GM12875 (cell line): ENCODE results near the gene SPP1.

Experiments used
- H3K4me3 ChIP-seq: one replicate; pipeline ENCODE4 v1.5.1; 2011; ENCODE audit warnings: low read depth, low read length, control low read depth
- TF ChIP-seq, protein P1 (sequence below): IDR thresholded peaks from 2 replicates; pipeline ENCODE4 v1.5.1; 2011; ENCODE audit warnings: low read depth, mild to moderate bottlenecking, control low read depth, inconsistent platforms, low read length, moderate library complexity, borderline replicate concordance; ENCODE audit not compliant: insufficient read depth

SPP1 gene

DNA sequence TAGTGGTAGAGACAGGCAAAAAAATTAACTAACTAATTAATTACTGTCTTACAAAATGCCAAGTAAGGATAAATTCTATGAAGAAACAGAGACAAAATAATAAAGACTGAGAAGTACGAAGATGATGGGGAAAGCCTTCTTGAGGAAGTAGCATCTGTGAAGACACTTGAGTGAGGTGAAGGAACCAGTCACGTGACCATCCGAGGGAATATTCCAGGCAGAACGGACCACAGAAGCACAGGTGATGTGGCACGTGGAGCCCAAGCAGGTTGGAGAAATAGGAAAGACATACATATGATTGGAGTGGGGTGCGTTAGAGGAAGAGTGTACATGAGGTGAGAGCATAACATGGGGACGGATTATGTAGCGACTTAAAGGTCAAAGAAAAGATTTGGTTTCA, 30.5 kb upstream of the SPP1 start:
- H3K4me3 ChIP-seq: no peak overlapping the region
- TF ChIP-seq, protein P1, sequence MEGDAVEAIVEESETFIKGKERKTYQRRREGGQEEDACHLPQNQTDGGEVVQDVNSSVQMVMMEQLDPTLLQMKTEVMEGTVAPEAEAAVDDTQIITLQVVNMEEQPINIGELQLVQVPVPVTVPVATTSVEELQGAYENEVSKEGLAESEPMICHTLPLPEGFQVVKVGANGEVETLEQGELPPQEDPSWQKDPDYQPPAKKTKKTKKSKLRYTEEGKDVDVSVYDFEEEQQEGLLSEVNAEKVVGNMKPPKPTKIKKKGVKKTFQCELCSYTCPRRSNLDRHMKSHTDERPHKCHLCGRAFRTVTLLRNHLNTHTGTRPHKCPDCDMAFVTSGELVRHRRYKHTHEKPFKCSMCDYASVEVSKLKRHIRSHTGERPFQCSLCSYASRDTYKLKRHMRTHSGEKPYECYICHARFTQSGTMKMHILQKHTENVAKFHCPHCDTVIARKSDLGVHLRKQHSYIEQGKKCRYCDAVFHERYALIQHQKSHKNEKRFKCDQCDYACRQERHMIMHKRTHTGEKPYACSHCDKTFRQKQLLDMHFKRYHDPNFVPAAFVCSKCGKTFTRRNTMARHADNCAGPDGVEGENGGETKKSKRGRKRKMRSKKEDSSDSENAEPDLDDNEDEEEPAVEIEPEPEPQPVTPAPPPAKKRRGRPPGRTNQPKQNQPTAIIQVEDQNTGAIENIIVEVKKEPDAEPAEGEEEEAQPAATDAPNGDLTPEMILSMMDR: no peak

DNA sequence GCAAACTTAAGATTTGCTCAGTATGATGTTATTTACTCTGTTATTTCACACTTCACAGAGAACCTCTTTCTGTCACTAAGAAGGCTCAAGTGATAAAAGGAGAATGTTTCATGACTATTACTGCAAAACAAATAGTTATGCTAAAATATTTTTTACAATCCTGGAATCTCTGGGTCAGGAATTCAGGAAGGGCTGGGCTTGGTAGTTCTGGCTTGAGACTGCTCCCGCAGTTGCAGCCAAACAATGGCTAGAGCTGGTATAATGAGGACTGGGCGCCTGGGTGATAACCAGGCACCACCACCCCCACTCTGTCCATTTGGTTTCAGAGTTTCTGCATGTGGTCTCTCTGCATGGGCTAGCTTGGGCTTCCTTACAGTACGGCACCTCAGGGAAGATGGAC, 28.7 kb upstream of the SPP1 start:
- no peak overlapping the region for H3K4me3 ChIP-seq
- TF ChIP-seq, protein P1: no peak

DNA sequence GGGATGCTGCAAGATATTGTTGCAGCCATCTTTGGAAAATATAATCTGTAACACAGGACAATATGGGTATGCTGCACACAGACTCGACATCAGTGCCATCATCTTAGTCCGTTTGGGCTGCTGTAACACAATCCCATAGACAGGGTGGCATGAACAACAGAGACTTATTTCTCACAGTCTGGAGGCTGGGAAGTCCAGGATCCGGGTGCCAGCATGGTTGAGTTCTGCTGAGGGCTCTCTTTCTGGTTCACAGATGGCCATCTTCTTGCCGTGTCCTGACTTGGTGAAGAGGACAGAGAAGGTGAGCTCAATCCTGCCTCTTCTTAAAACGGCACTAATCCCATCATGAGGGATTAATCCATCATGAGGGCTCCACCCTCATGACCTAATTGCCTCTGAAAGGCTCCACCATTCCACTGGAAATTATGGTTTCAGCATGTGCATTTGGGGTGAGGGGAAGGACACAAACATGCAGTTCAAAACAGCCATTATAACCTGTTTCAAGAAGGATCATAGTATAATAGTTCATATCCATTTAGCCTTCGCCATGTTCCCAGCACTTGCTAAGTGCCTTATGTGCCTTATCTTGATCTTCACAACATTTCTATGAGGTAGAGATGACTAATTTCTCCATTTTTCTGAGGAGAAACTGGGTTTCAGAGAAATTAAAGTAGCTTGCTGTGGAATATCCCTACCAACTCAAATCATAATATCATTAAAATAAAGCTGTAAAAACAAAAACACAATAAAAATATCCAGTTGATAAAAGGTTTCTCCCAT, 27.9 kb upstream of the SPP1 start:
- no peak overlapping the region for H3K4me3 ChIP-seq
- TF ChIP-seq, protein P1: no peak

DNA sequence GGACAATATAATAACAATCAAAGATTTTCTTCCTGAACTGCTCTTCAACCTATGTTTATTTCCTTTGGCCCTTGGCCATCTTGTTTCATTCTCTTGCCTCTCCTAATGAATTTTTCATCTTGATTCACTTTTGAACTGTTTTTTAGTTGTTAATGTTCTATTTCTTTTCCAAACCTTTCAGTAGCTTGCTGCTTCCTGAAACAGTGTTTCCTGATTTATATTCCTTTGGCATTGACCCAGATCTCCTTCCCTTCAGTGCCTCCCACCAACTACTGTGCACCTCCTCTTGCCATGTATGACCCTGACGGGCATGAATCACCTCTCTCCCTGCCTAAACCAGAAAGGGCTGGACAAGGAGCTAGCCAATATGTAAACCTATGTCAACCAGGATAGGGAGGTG, 25.6 kb upstream of the SPP1 start:
- TF ChIP-seq, protein P1: no peak
- no peak overlapping the region for H3K4me3 ChIP-seq

DNA sequence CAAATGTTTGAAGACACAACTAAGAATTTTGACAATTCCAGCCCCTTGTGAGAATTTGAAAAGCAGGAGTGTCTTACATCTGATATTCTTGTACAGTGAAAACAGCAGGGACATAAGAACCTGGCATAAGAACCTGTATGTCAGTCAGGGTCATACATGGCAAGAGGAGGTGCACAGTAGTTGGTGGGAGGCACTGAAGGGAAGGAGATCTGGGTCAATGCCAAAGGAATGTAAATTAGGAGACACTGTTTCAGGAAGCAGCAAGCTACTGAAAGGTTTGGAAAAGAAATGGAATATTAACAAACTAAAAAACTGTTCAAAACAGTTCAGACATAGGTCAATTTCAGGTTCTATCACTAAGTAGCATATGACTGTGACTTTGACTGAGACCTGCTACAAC, 25.0 kb upstream of the SPP1 start:
- TF ChIP-seq, protein P1: no peak
- H3K4me3 ChIP-seq: no peak overlapping the region

DNA sequence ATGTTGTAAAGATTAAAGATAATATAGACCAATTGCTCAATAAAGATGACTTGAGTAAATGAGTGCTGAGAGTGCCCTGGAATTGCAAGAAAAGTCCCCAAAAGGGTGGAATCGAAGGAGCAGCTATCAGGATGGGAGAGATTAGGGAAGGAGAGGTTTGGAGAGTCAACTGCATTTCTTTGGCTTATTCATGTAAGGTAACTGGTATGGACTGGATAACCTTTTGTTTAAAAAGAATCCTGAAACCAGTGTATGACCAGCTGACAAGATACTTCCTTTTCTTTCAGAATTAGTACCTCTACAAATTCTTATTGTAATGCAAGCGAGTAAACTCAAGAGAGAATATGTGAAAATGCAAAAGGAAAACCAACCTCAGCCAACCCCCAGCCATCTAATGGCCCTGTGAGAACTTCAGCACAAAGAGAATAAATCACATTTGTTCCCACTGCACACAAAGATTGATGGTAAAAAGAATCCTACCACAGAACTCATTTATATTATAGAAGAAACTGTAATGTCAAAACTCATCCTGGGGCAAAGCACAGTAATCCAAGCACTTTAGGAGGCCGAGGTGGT, 24.5 kb upstream of the SPP1 start:
- no peak overlapping the region for H3K4me3 ChIP-seq
- TF ChIP-seq, protein P1: no peak

DNA sequence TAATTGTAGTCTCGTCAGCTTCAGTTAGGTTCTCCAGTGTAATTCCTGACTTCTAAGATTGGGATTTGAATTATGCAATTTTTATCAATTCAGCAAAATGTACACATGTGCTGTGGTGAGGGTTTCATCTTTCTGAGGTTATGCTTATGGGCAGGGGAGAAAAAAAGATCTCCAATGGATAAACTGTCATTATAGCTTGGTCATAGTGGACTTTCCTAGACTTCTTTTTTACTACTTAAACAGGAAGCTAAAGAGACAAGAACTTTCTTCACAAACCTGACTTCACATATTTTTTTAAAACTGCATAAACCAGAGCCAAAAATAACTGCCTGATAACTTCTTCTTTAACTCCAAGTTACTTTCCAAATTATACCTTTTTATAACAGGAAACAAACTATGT, 21.7 kb upstream of the SPP1 start:
- H3K4me3 ChIP-seq: no peak overlapping the region
- TF ChIP-seq, protein P1: no peak
